ENCODE data around the gene SHMT1.
"Not testable (repeated sequence)": the region's sequence is repeated elsewhere in the genome, so short reads cannot be mapped to it uniquely, and the experiment has no call there.

Gene SHMT1

GRCh38 chr17:18315961-18316360 is 47.4 kb downstream of the SHMT1 start:
- in situ Hi-C loops (cut with HindIII; ENCODE audit: low sequenced_read_pairs), result no loop called here
- TF ChIP-seq CTCF (IDR thresholded peaks at IDR 0.05; ENCODE audit: low read depth, low read length), result no peak

GRCh38 chr17:18315562-18315922 is 47.8 kb downstream of the SHMT1 start:
- peak overlapping the region; percentile 95 for H3K4me3 ChIP-seq (ENCODE audit: low read depth, low read length)
- no peak for DNase-seq (ENCODE audit: low read depth, low spot score)
- TF ChIP-seq CTCF (IDR thresholded peaks at IDR 0.05; ENCODE audit: low read depth, low read length), result no peak
- in situ Hi-C loops (cut with HindIII; ENCODE audit: low sequenced_read_pairs), result no loop called here

More at GRCh38 chr17:18315961-18316360, 47.4 kb downstream of the SHMT1 start:
- H3K4me3 ChIP-seq (ENCODE audit: low read depth, low read length), result peak overlapping the region; percentile 95
- DNase-seq (ENCODE audit: low read depth, low spot score), result no peak

GRCh38 chr17:18314731-18315561 is 48.4 kb downstream of the SHMT1 start, which contains the start of the genes SMCR8 and TOP3A:
TSS of gene SMCR8 (plus strand) at chr17:18315293. CDS start at chr17:18315790, 497 bp downstream.
TSS of gene TOP3A (minus strand) at chr17:18314994. CDS start at chr17:18314778, 216 bp downstream.
- peak; percentile 99 for DNase-seq (ENCODE audit: low read depth, low spot score)
- TF ChIP-seq CTCF (IDR thresholded peaks at IDR 0.05; ENCODE audit: low read depth, low read length), result no peak
- peak within 1 kb of the TSS; percentile 95 for H3K4me3 ChIP-seq (ENCODE audit: low read depth, low read length)
- in situ Hi-C loops (cut with HindIII; ENCODE audit: low sequenced_read_pairs), result no loop called here

- peak; percentile 21 for DNase-seq (ENCODE audit: low read depth, low spot score)
- in situ Hi-C loops (cut with HindIII; ENCODE audit: low sequenced_read_pairs), result no loop called here
- no peak for TF ChIP-seq CTCF (IDR thresholded peaks at IDR 0.05; ENCODE audit: low read depth, low read length)
- peak overlapping the region; percentile 95 for H3K4me3 ChIP-seq (ENCODE audit: low read depth, low read length)
These were observed 49.2 kb downstream of the SHMT1 start for GRCh38 chr17:18314059-18314730.

GRCh38 chr17:18309202-18309601 is 54.1 kb downstream of the SHMT1 start:
- in situ Hi-C loops (cut with HindIII; ENCODE audit: low sequenced_read_pairs), result no loop called here
- no peak for DNase-seq (ENCODE audit: low read depth, low spot score)
- no peak overlapping the region for H3K4me3 ChIP-seq (ENCODE audit: low read depth, low read length)
- TF ChIP-seq CTCF (IDR thresholded peaks at IDR 0.05; ENCODE audit: low read depth, low read length), result no peak

GRCh38 chr17:18303206-18303605 is 60.1 kb downstream of the SHMT1 start:
- H3K4me3 ChIP-seq (ENCODE audit: low read depth, low read length); DNase-seq (ENCODE audit: low read depth, low spot score); in situ Hi-C loops (cut with HindIII; ENCODE audit: low sequenced_read_pairs): not testable (repeated sequence)
